Sigmoid colon (tissue), 7 donors: ENCODE measurements around the gene PPIC. TPM values are rescaled to one million over a fixed set of nuclear protein-coding genes. Genes with fewer than 3 reads are reported as not detected.

ENCODE experiments used
- DNase-seq: peaks from one replicate; pipeline ENCODE4 v3.0.0-alpha.2; 2019
- H3K27ac ChIP-seq, 4 donors: fragments of 200-600 bp; sonication (generic); one replicate each; pipeline ENCODE4 v1.5.1; 2016 to 2019; ENCODE audit warnings: mild to moderate bottlenecking in 1 of 4
- H3K27me3 ChIP-seq, 3 donors: fragments of 200-600 bp; sonication (generic); one replicate each; pipeline ENCODE4 v1.5.1; 2019; ENCODE audit warnings: mild to moderate bottlenecking in 1 of 3
- H3K36me3 ChIP-seq, 4 donors: fragments of 200-600 bp; sonication (generic); one replicate each; pipeline ENCODE4 v1.5.1; 2016 to 2019
- H3K4me1 ChIP-seq, 4 donors: fragments of 200-600 bp; sonication (generic); one replicate each; pipeline ENCODE4 v1.5.1; 2017 to 2019
- H3K4me3 ChIP-seq, 4 donors: fragments of 200-600 bp; sonication (generic); one replicate each; pipeline ENCODE4 v1.5.1; 2017 to 2019; ENCODE audit warnings: mild to moderate bottlenecking in 2 of 4, moderate library complexity in 1 of 4
- H3K9me3 ChIP-seq, 4 donors: fragments of 200-600 bp in 3 of 4; sonication (generic) in 3 of 4; one replicate each; pipeline versions ENCODE4 v1.5.1 to v1.6.1; 2013 to 2019
- CTCF ChIP-seq, 4 experiments: fragments of 450-650 bp in 3 of 4; fragments of 200-600 bp in 1 of 4; IDR thresholded peaks; one replicate each; pipeline ENCODE4 v1.5.1; 2016 to 2019; ENCODE audit warnings: antibody characterized with exemption in 4 of 4, mild to moderate bottlenecking in 3 of 4, moderate library complexity in 2 of 4
- EP300 ChIP-seq, 4 donors: sonication (generic); formaldehyde crosslinking; IDR thresholded peaks; one replicate each; pipeline ENCODE4 v1.6.1; 2017; ENCODE audit warnings: antibody characterized with exemption in 4 of 4
- POLR2A ChIP-seq, 2 donors: fragments of 450-650 bp; IDR thresholded peaks; one replicate each; pipeline ENCODE4 v1.6.1; 2016; ENCODE audit warnings: antibody characterized with exemption in 2 of 2, mild to moderate bottlenecking in 2 of 2, moderate library complexity in 2 of 2
- POLR2AphosphoS5 ChIP-seq, 4 donors: sonication (generic); formaldehyde crosslinking; IDR thresholded peaks; one replicate each; pipeline ENCODE4 v1.6.1; 2017; ENCODE audit warnings: antibody characterized with exemption in 4 of 4
- WGBS, 2 donors: extraction: QIAGEN DNeasy Blood & Tissue Kit; methylation state at CpG; one replicate each; pipeline ENCODE4 v1.1.7; 2013; 5-methylcytosine and 5-hydroxymethylcytosine counted together
- intact Hi-C: fragments of 100-400 bp; cut with DNase I; formaldehyde crosslinking; loops from one replicate; pipeline ENCODE4 v1.15.1; 2023
- polyA plus RNA-seq, 3 donors: library from polyadenylated mRNA; stranded (reverse); fragments of 200-250 nt; gene quantifications; one replicate each; pipeline ENCODE4 v1.2.3, GENCODE V29; 2013
- total RNA-seq, 4 donors: library from RNA; depleted of rRNA; stranded (reverse); fragments of >200 nt; gene quantifications; one replicate each; pipeline ENCODE4 v1.1.0, GENCODE V29; 2016
- donor health status: healthy with polysubstance abuse.
- donor health status: Bipolar disorder and iron deficiency.
- donor health status: healthy.

PPIC gene
- total and polyA plus RNA-seq, 7 donors: 21.6 to 79.2 (median 42.7) TPM

GRCh38 chr5:123039673-123040072, 3.1 kb upstream of the PPIC start:
- Histone ChIP-seq H3K27ac (peak overlapping the region in 3 of 4 donors; percentile 93 to 96 (median 95)), H3K27me3 (no peaks in the 10 kb centered on the region), H3K9me3 (no peaks in the 10 kb centered on the region), H3K4me1 (peaks cover 0 to 49% (median 28%) of the 10 kb centered on the region in 4 donors), H3K4me3 (no peak overlapping the region), H3K36me3 (no peaks in the 10 kb centered on the region)
- intact Hi-C loops: loop anchor here (5.0 to 10.0 kb wide), 8 partner anchors 118 to 1075 kb away; partner anchors contain the start of genes CEP120, SNX2 and SRFBP1
- DNase-seq: no peak
- no peak for TF ChIP-seq CTCF (IDR thresholded peaks at IDR 0.05)
- TF ChIP-seq POLR2AphosphoS5 (IDR thresholded peaks at IDR 0.05): no peak
- no peak for TF ChIP-seq POLR2A (IDR thresholded peaks at IDR 0.05)
- TF ChIP-seq EP300 (IDR thresholded peaks at IDR 0.05): no peak

DNA sequence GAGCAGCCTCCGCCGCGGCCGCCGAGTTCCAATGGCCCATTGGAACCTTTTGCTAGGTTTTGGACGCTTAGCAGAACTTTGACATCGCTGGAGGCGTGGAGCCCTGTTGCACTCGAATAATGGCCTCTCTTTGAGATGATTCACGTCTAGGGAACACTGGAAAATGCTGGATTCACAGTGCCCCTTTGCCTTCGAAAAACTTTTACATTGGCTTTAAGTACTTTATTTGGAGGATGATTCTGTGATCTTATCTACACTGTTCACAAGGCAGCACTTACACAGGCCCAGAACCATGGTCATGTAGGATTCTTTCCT, 536 bp upstream of the PPIC start:
- peak overlapping the region; percentile 93 to 96 (median 94) for H3K27ac ChIP-seq
- peaks cover 0 to 32% (median 25%) of the 10 kb centered on the region in 4 donors for H3K4me1 ChIP-seq
- 1 to 3% methylated on average over 11 of the region's 11 CpGs for WGBS, 2 donors
- TF ChIP-seq EP300 (IDR thresholded peaks at IDR 0.05): no peak
- no peak for TF ChIP-seq POLR2A (IDR thresholded peaks at IDR 0.05)
- TF ChIP-seq POLR2AphosphoS5 (IDR thresholded peaks at IDR 0.05): no peak
- no peak for TF ChIP-seq CTCF (IDR thresholded peaks at IDR 0.05)
- DNase-seq: no peak
- no peaks in the 10 kb centered on the region for H3K9me3 ChIP-seq
- no peaks in the 10 kb centered on the region for H3K36me3 ChIP-seq
- intact Hi-C loops: loop anchor here (2.0 to 10.0 kb wide), 9 partner anchors 120 to 1072 kb away; partner anchors contain the start of genes CEP120, SNX2, SNX24 and SRFBP1
- H3K4me3 ChIP-seq: peak overlapping the region; percentile 64 to 88 (median 86)
- no peaks in the 10 kb centered on the region for H3K27me3 ChIP-seq

- H3K36me3 ChIP-seq: no peaks in the 10 kb centered on the region
- H3K9me3 ChIP-seq: no peaks in the 10 kb centered on the region
- H3K27me3 ChIP-seq: no peaks in the 10 kb centered on the region
- no peak for TF ChIP-seq EP300 (IDR thresholded peaks at IDR 0.05)
- no peak for TF ChIP-seq CTCF (IDR thresholded peaks at IDR 0.05)
- no peak for TF ChIP-seq POLR2AphosphoS5 (IDR thresholded peaks at IDR 0.05)
- no peak for TF ChIP-seq POLR2A (IDR thresholded peaks at IDR 0.05)
- peak overlapping the region; percentile 93 to 96 (median 94) for H3K27ac ChIP-seq
- peaks cover 0 to 32% (median 25%) of the 10 kb centered on the region in 4 donors for H3K4me1 ChIP-seq
- intact Hi-C loops: loop anchor here (1.0 to 10.0 kb wide), 10 partner anchors 54 to 1071 kb away; partner anchors contain the start of genes CEP120, SNX2, SNX24 and SRFBP1
- 1% methylated on average over 40 of the region's 40 CpGs for WGBS, 2 donors
- H3K4me3 ChIP-seq: peak overlapping the region; percentile 64 to 88 (median 86)
- peak; percentile 83 for DNase-seq
Observed at GRCh38 chr5:123035918-123036390, 571 bp downstream of the PPIC start.

DNA sequence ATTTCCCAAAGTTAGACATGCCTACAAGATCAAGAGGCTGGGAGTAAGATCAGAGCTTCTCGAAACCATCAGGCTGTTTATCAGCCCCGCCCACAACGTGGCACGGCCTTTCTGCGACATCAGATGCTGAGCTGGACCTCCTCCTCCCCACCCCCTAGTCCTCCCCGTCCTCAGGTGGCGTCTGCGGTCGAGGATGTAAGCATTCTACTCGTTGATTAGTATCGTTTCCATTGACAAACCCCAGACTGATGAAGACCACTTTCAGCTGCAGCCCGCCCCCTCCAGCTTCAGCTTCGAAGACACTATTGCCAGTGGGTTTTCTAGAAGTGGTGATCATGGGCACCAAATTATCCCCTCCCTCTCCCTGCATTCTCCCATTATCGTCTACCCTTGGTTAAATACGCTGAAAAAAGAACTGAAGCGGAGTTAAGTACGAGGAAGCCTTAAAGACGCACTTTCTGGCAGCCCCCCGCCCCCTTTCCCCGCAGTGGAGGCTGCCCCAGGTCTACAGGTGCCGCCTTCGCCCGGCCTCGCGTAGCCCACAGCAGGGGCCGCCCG, 1.1 kb downstream of the PPIC start:
- WGBS, 2 donors: 1 to 2% methylated on average over 27 of the region's 27 CpGs
- DNase-seq: peak; percentile 75
- H3K4me3 ChIP-seq: peak overlapping the region; percentile 64 to 88 (median 86)
- H3K4me1 ChIP-seq: peaks cover 0 to 32% (median 25%) of the 10 kb centered on the region in 4 donors
- TF ChIP-seq EP300 (IDR thresholded peaks at IDR 0.05) (no peak), POLR2A (IDR thresholded peaks at IDR 0.05) (no peak), POLR2AphosphoS5 (IDR thresholded peaks at IDR 0.05) (no peak), CTCF (IDR thresholded peaks at IDR 0.05) (no peak)
- peak overlapping the region; percentile 93 to 96 (median 94) for H3K27ac ChIP-seq
- no peaks in the 10 kb centered on the region for H3K36me3 ChIP-seq
- H3K9me3 ChIP-seq: no peaks in the 10 kb centered on the region
- intact Hi-C loops: loop anchor here (5.0 to 10.0 kb wide), 8 partner anchors 122 to 1071 kb away; partner anchors contain the start of genes CEP120, SNX2 and SRFBP1
- H3K27me3 ChIP-seq: no peaks in the 10 kb centered on the region
